Mononuclear cell (primary cell): ENCODE measurements around the gene CLDN11. TPM values are rescaled to one million over a fixed set of nuclear protein-coding genes. Genes with fewer than 3 reads are reported as not detected.

ENCODE experiments used
- H3K27me3 ChIP-seq: 2 replicates; pipeline ENCODE4 v1.6.0; 2011; ENCODE audit warnings: low read length, control low read depth; ENCODE audit not compliant: insufficient read depth
- H3K4me1 ChIP-seq: 2 replicates; pipeline ENCODE4 v1.5.1; 2011; ENCODE audit warnings: mild to moderate bottlenecking, low read length, control low read depth; ENCODE audit not compliant: insufficient read depth
- H3K4me3 ChIP-seq: 2 replicates; pipeline ENCODE4 v1.5.1; 2011; ENCODE audit warnings: mild to moderate bottlenecking, low read length, moderate library complexity
- H3K9me3 ChIP-seq: 2 replicates; pipeline ENCODE4 v1.5.1; 2011; ENCODE audit warnings: low read depth, mild to moderate bottlenecking, control low read depth, low read length
- total RNA-seq: library from RNA; depleted of rRNA; stranded (reverse); fragments of >200 nt; gene quantifications from one replicate; pipeline ENCODE4 v1.2.3, GENCODE V29; 2012

The CLDN11 gene
- total RNA-seq: 0.21 TPM

- H3K4me3 ChIP-seq: no peak within 1 kb of the TSS
- no peaks in the 10 kb centered on the region for H3K9me3 ChIP-seq
- peaks cover 52% of the 10 kb centered on the region for H3K27me3 ChIP-seq
- peaks cover 16% of the 10 kb centered on the region for H3K4me1 ChIP-seq
Measured at GRCh38 chr3:170418422-170419398, at the start of gene CLDN11. TSS of gene CLDN11 (plus strand) at chr3:170418868. CDS start at chr3:170419067, 199 bp downstream.

- H3K4me3 ChIP-seq: no peak overlapping the region
- peaks cover 22% of the 10 kb centered on the region for H3K4me1 ChIP-seq
- H3K9me3 ChIP-seq: no peaks in the 10 kb centered on the region
- H3K27me3 ChIP-seq: no peaks in the 10 kb centered on the region
Measured at GRCh38 chr3:170368921-170369320, 49.7 kb upstream of the CLDN11 start.

GRCh38 chr3:170372190-170372879, 46.3 kb upstream of the CLDN11 start:
- H3K4me1 ChIP-seq: peaks cover 12% of the 10 kb centered on the region
- no peaks in the 10 kb centered on the region for H3K27me3 ChIP-seq
- no peak overlapping the region for H3K4me3 ChIP-seq
- H3K9me3 ChIP-seq: no peaks in the 10 kb centered on the region

GRCh38 chr3:170383567-170383966, 35.1 kb upstream of the CLDN11 start:
- Histone ChIP-seq H3K9me3 (no peaks in the 10 kb centered on the region), H3K4me3 (no peak overlapping the region), H3K27me3 (no peaks in the 10 kb centered on the region), H3K4me1 (no peaks in the 10 kb centered on the region)

- no peaks in the 10 kb centered on the region for H3K27me3 ChIP-seq
- no peaks in the 10 kb centered on the region for H3K4me1 ChIP-seq
- H3K9me3 ChIP-seq: no peaks in the 10 kb centered on the region
- no peak overlapping the region for H3K4me3 ChIP-seq
Measured at GRCh38 chr3:170386468-170386867, 32.2 kb upstream of the CLDN11 start.

- Histone ChIP-seq H3K4me3 (no peak overlapping the region), H3K9me3 (no peaks in the 10 kb centered on the region), H3K27me3 (no peaks in the 10 kb centered on the region), H3K4me1 (no peaks in the 10 kb centered on the region)
Measured at GRCh38 chr3:170387950-170388349, 30.7 kb upstream of the CLDN11 start.

GRCh38 chr3:170391108-170391507, 27.6 kb upstream of the CLDN11 start:
- H3K4me3 ChIP-seq: no peak overlapping the region
- no peaks in the 10 kb centered on the region for H3K9me3 ChIP-seq
- no peaks in the 10 kb centered on the region for H3K27me3 ChIP-seq
- H3K4me1 ChIP-seq: no peaks in the 10 kb centered on the region

GRCh38 chr3:170397685-170398084, 21.0 kb upstream of the CLDN11 start:
- Histone ChIP-seq H3K27me3 (no peaks in the 10 kb centered on the region), H3K9me3 (no peaks in the 10 kb centered on the region), H3K4me1 (no peaks in the 10 kb centered on the region), H3K4me3 (no peak overlapping the region)

GRCh38 chr3:170405101-170405500, 13.6 kb upstream of the CLDN11 start:
- no peaks in the 10 kb centered on the region for H3K9me3 ChIP-seq
- no peaks in the 10 kb centered on the region for H3K4me1 ChIP-seq
- H3K27me3 ChIP-seq: no peaks in the 10 kb centered on the region
- H3K4me3 ChIP-seq: no peak overlapping the region

- Histone ChIP-seq H3K27me3 (no peaks in the 10 kb centered on the region), H3K4me3 (no peak overlapping the region), H3K4me1 (no peaks in the 10 kb centered on the region), H3K9me3 (no peaks in the 10 kb centered on the region)
Measured at GRCh38 chr3:170410428-170411029, 8.1 kb upstream of the CLDN11 start.

GRCh38 chr3:170413291-170413690, 5.4 kb upstream of the CLDN11 start:
- Histone ChIP-seq H3K9me3 (no peaks in the 10 kb centered on the region), H3K27me3 (peaks cover 20% of the 10 kb centered on the region), H3K4me1 (peaks cover under 1% of the 10 kb centered on the region), H3K4me3 (no peak overlapping the region)

GRCh38 chr3:170414202-170414663, 4.4 kb upstream of the CLDN11 start:
- Histone ChIP-seq H3K4me3 (no peak overlapping the region), H3K9me3 (no peaks in the 10 kb centered on the region), H3K4me1 (peaks cover 10% of the 10 kb centered on the region), H3K27me3 (peaks cover 30% of the 10 kb centered on the region)

- Histone ChIP-seq H3K4me1 (peaks cover 16% of the 10 kb centered on the region), H3K27me3 (peaks cover 52% of the 10 kb centered on the region), H3K9me3 (no peaks in the 10 kb centered on the region), H3K4me3 (no peak overlapping the region)
Measured at GRCh38 chr3:170417090-170417489, 1.6 kb upstream of the CLDN11 start.

GRCh38 chr3:170419557-170420087, 954 bp downstream of the CLDN11 start:
- no peaks in the 10 kb centered on the region for H3K9me3 ChIP-seq
- H3K4me3 ChIP-seq: no peak overlapping the region
- H3K27me3 ChIP-seq: peaks cover 52% of the 10 kb centered on the region
- H3K4me1 ChIP-seq: peaks cover 16% of the 10 kb centered on the region
